ENCODE results near the gene AKAP13. TPM values are rescaled to one million over a fixed set of nuclear protein-coding genes. Genes with fewer than 3 reads are reported as not detected.
A peak's percentile ranks its signal among the peaks of the same experiment; 100 is the strongest.

The AKAP13 gene
- polyA plus RNA-seq, 3 donors: 47.9 to 99.7 (median 92.6) TPM

- Mint-ChIP-seq H3K9me3 (peaks cover 0 to 2% (median 0%) of the 10 kb centered on the region in 7 donors), H3K27ac (no peak overlapping the region), H3K4me3 (no peak overlapping the region), H3K36me3 (no peaks in the 10 kb centered on the region), H3K27me3 (ENCODE audit: low read depth in 3 of 3) (peaks cover 0 to 2% (median 0%) of the 10 kb centered on the region in 3 donors), H3K4me1 (peaks cover 13% of the 10 kb centered on the region)
- DNase-seq: no peak
- no peak overlapping the region for H3K27ac ChIP-seq (ENCODE audit: low read depth in 1 of 2, low read length in 2 of 2)
- H3K9ac ChIP-seq (ENCODE audit: insufficient read depth, low read length, poor library complexity, severe bottlenecking): no peak overlapping the region
- H3K4me2 ChIP-seq (replicated peaks; ENCODE audit: extremely low read depth, low read length, poor library complexity, severe bottlenecking): no peak overlapping the region
- H3K27me3 ChIP-seq (ENCODE audit: control insufficient read depth in 2 of 2, insufficient read depth in 2 of 2, low read length in 2 of 2): no peaks in the 10 kb centered on the region
- no peak overlapping the region for H3K4me3 ChIP-seq (replicated peaks in 1 of 3; ENCODE audit: low read depth in 2 of 3, low read length in 3 of 3)
- no peak for TF ChIP-seq CTCF (IDR thresholded peaks at IDR 0.05)
- intact Hi-C loops (cut with micrococcal nuclease): no loop called here
- 92% methylated on average over 12 of the region's 17 CpGs for WGBS (ENCODE audit: insufficient coverage)
- no peaks in the 10 kb centered on the region for H4K20me1 ChIP-seq (ENCODE audit: insufficient read depth, low read length)
- no peak overlapping the region for H2AFZ ChIP-seq (ENCODE audit: insufficient read depth, low read depth, low read length, poor library complexity, severe bottlenecking)
- H3K9me3 ChIP-seq (replicated peaks in 1 of 2; ENCODE audit: control insufficient read depth in 1 of 2, insufficient read depth in 1 of 2, low read length in 2 of 2): no peaks in the 10 kb centered on the region
- no peaks in the 10 kb centered on the region for H3K36me3 ChIP-seq (replicated peaks in 1 of 2; ENCODE audit: control insufficient read depth in 1 of 2, insufficient read depth in 2 of 2, low read length in 2 of 2)
- H3K79me2 ChIP-seq (ENCODE audit: insufficient read depth, low read length): no peaks in the 10 kb centered on the region
- peaks cover 6 to 7% of the 10 kb centered on the region in 2 donors for H3K4me1 ChIP-seq (ENCODE audit: control insufficient read depth in 1 of 2, insufficient read depth in 2 of 2, low read length in 2 of 2)
Measured at GRCh38 chr15:85757939-85758654, 377.7 kb downstream of the AKAP13 start.

GRCh38 chr15:85758655-85758978 is 378.2 kb downstream of the AKAP13 start:
- intact Hi-C loops (cut with micrococcal nuclease): no loop called here
- H3K27me3 ChIP-seq (ENCODE audit: control insufficient read depth in 2 of 2, insufficient read depth in 2 of 2, low read length in 2 of 2): no peaks in the 10 kb centered on the region
- H3K9me3 Mint-ChIP-seq: peaks cover 0 to 2% (median 0%) of the 10 kb centered on the region in 7 donors
- no peak overlapping the region for H3K9ac ChIP-seq (ENCODE audit: insufficient read depth, low read length, poor library complexity, severe bottlenecking)
- peaks cover 6 to 7% of the 10 kb centered on the region in 2 donors for H3K4me1 ChIP-seq (ENCODE audit: control insufficient read depth in 1 of 2, insufficient read depth in 2 of 2, low read length in 2 of 2)
- no peak for DNase-seq
- H3K4me3 Mint-ChIP-seq: no peak overlapping the region
- TF ChIP-seq CTCF (IDR thresholded peaks at IDR 0.05): no peak
- H3K27ac Mint-ChIP-seq: peak overlapping the region in 1 of 7 donors; percentile 50
- 98% methylated on average over 21 of the region's 21 CpGs for WGBS (ENCODE audit: insufficient coverage)
- no peak overlapping the region for H3K4me2 ChIP-seq (replicated peaks; ENCODE audit: extremely low read depth, low read length, poor library complexity, severe bottlenecking)
- H3K27ac ChIP-seq (ENCODE audit: low read depth in 1 of 2, low read length in 2 of 2): no peak overlapping the region
- no peak overlapping the region for H3K4me3 ChIP-seq (replicated peaks in 1 of 3; ENCODE audit: low read depth in 2 of 3, low read length in 3 of 3)
- H3K27me3 Mint-ChIP-seq (ENCODE audit: low read depth in 3 of 3): peaks cover 0 to 2% (median 0%) of the 10 kb centered on the region in 3 donors
- H3K9me3 ChIP-seq (replicated peaks in 1 of 2; ENCODE audit: control insufficient read depth in 1 of 2, insufficient read depth in 1 of 2, low read length in 2 of 2): no peaks in the 10 kb centered on the region
- H3K36me3 Mint-ChIP-seq: no peaks in the 10 kb centered on the region
- peaks cover 13% of the 10 kb centered on the region for H3K4me1 Mint-ChIP-seq
- no peak overlapping the region for H2AFZ ChIP-seq (ENCODE audit: insufficient read depth, low read depth, low read length, poor library complexity, severe bottlenecking)
- no peaks in the 10 kb centered on the region for H4K20me1 ChIP-seq (ENCODE audit: insufficient read depth, low read length)
- no peaks in the 10 kb centered on the region for H3K36me3 ChIP-seq (replicated peaks in 1 of 2; ENCODE audit: control insufficient read depth in 1 of 2, insufficient read depth in 2 of 2, low read length in 2 of 2)
- H3K79me2 ChIP-seq (ENCODE audit: insufficient read depth, low read length): no peaks in the 10 kb centered on the region
